NB4 (cell line): ENCODE measurements around the gene WNT5A.

Experiments
- MYC ChIP-seq: IDR thresholded peaks from 2 replicates; pipeline ENCODE4 v1.6.1; 2011; ENCODE audit warnings: low read depth, low read length
- POLR2A ChIP-seq: IDR thresholded peaks from 2 replicates; pipeline ENCODE4 v1.6.1; 2011; ENCODE audit warnings: mild to moderate bottlenecking; ENCODE audit not compliant: insufficient read length; ENCODE audit errors: extremely low read depth
- TF ChIP-seq, protein P1 (sequence below): IDR thresholded peaks from one replicate; pipeline ENCODE4 v1.5.1; 2012; ENCODE audit warnings: low read depth, low read length

DNA sequence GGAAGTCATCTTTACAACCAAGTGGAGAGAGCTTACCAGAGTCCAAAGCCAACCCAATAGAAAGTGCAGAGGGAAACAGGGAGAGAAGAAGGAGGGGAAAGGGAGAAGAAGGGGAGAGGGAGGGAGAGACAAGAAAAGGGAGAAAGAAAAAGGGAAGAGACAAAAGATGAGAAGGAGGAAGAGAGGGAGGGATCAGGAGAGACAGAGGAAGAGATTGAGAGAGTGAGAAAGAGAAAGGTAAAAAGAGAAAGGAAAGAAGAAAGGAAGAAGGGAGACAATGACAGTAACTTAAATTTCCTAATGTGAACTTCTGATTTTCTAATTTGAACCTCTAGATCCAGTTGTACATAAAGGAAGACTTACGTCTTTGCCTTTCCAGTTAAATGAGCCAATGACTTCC lies 20.7 kb upstream of the WNT5A start:
- TF ChIP-seq POLR2A (no peak), MYC (no peak)
- TF ChIP-seq, protein P1, sequence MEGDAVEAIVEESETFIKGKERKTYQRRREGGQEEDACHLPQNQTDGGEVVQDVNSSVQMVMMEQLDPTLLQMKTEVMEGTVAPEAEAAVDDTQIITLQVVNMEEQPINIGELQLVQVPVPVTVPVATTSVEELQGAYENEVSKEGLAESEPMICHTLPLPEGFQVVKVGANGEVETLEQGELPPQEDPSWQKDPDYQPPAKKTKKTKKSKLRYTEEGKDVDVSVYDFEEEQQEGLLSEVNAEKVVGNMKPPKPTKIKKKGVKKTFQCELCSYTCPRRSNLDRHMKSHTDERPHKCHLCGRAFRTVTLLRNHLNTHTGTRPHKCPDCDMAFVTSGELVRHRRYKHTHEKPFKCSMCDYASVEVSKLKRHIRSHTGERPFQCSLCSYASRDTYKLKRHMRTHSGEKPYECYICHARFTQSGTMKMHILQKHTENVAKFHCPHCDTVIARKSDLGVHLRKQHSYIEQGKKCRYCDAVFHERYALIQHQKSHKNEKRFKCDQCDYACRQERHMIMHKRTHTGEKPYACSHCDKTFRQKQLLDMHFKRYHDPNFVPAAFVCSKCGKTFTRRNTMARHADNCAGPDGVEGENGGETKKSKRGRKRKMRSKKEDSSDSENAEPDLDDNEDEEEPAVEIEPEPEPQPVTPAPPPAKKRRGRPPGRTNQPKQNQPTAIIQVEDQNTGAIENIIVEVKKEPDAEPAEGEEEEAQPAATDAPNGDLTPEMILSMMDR, result no peak
